NT2/D1 (cell line): ENCODE measurements around the gene PTPRG.

ENCODE experiments used
- DNase-seq: peaks from one replicate; pipeline ENCODE4 v3.0.0-alpha.2; 2011; ENCODE audit warnings: low read depth, low spot score
- H3K27me3 ChIP-seq: 2 replicates; pipeline ENCODE4 v1.6.0; 2011; ENCODE audit warnings: mild to moderate bottlenecking; ENCODE audit not compliant: insufficient read length, insufficient read depth
- H3K36me3 ChIP-seq: 2 replicates; pipeline ENCODE4 v1.6.1; 2011; ENCODE audit warnings: mild to moderate bottlenecking, low read length, mixed read lengths; ENCODE audit not compliant: insufficient read depth, insufficient read length
- H3K4me1 ChIP-seq: 2 replicates; pipeline ENCODE4 v1.5.1; 2011; ENCODE audit not compliant: insufficient read depth, insufficient read length
- H3K4me3 ChIP-seq: 2 replicates; pipeline ENCODE4 v1.5.1; 2011; ENCODE audit warnings: low read depth; ENCODE audit not compliant: insufficient read length
- H3K9ac ChIP-seq: 2 replicates; pipeline ENCODE4 v1.6.0; 2011; ENCODE audit warnings: low read depth; ENCODE audit not compliant: insufficient read length
- H3K9me3 ChIP-seq: 2 replicates; pipeline ENCODE4 v1.5.1; 2011; ENCODE audit warnings: mild to moderate bottlenecking, low read length; ENCODE audit not compliant: insufficient read depth
- SUZ12 ChIP-seq: IDR thresholded peaks from 2 replicates; pipeline ENCODE4 v1.6.1; 2011; ENCODE audit not compliant: insufficient read length, insufficient read depth; ENCODE audit errors: extremely low read depth
- YY1 ChIP-seq: IDR thresholded peaks from 2 replicates; pipeline ENCODE4 v1.6.1; 2011; ENCODE audit not compliant: insufficient read length, insufficient read depth
- ZNF274 ChIP-seq: IDR thresholded peaks from 2 replicates; pipeline ENCODE4 v1.6.1; 2011; ENCODE audit warnings: mild to moderate bottlenecking, low read depth, low read length

The PTPRG gene

GRCh38 chr3:61861410-61861809 lies 300.0 kb downstream of the PTPRG start:
- TF ChIP-seq YY1 (no peak), SUZ12 (no peak), ZNF274 (no peak)

GRCh38 chr3:61862614-61863289 lies 301.4 kb downstream of the PTPRG start:
- H3K9ac ChIP-seq: no peak overlapping the region
- H3K9me3 ChIP-seq: no peaks in the 10 kb centered on the region
- peaks cover 4% of the 10 kb centered on the region for H3K4me1 ChIP-seq
- no peak for DNase-seq
- no peaks in the 10 kb centered on the region for H3K36me3 ChIP-seq
- TF ChIP-seq ZNF274 (no peak), YY1 (no peak), SUZ12 (no peak)
- no peaks in the 10 kb centered on the region for H3K27me3 ChIP-seq
- H3K4me3 ChIP-seq: no peak overlapping the region

More at GRCh38 chr3:61861410-61861809, 300.0 kb downstream of the PTPRG start:
- Histone ChIP-seq H3K4me1 (peaks cover 4% of the 10 kb centered on the region), H3K9ac (no peak overlapping the region), H3K9me3 (no peaks in the 10 kb centered on the region), H3K4me3 (no peak overlapping the region), H3K36me3 (no peaks in the 10 kb centered on the region), H3K27me3 (no peaks in the 10 kb centered on the region)
- no peak for DNase-seq

GRCh38 chr3:61863579-61863978 lies 302.2 kb downstream of the PTPRG start:
- no peak for DNase-seq
- TF ChIP-seq YY1: no peak
- TF ChIP-seq ZNF274: no peak
- TF ChIP-seq SUZ12: no peak
- Histone ChIP-seq H3K27me3 (no peaks in the 10 kb centered on the region), H3K4me1 (peaks cover 4% of the 10 kb centered on the region), H3K9me3 (no peaks in the 10 kb centered on the region), H3K4me3 (no peak overlapping the region), H3K36me3 (no peaks in the 10 kb centered on the region), H3K9ac (no peak overlapping the region)

- Histone ChIP-seq H3K36me3 (no peaks in the 10 kb centered on the region), H3K4me1 (peaks cover 7% of the 10 kb centered on the region), H3K4me3 (no peak overlapping the region), H3K9ac (no peak overlapping the region), H3K27me3 (no peaks in the 10 kb centered on the region), H3K9me3 (no peaks in the 10 kb centered on the region)
- DNase-seq: no peak
- TF ChIP-seq ZNF274: no peak
- no peak for TF ChIP-seq SUZ12
- no peak for TF ChIP-seq YY1
Observed at GRCh38 chr3:61864886-61865285, 303.5 kb downstream of the PTPRG start.

GRCh38 chr3:61865466-61866152 lies 304.2 kb downstream of the PTPRG start:
- no peaks in the 10 kb centered on the region for H3K9me3 ChIP-seq
- DNase-seq: no peak

GRCh38 chr3:61866153-61866542 lies 304.8 kb downstream of the PTPRG start:
- Histone ChIP-seq H3K4me3 (no peak overlapping the region), H3K36me3 (no peaks in the 10 kb centered on the region), H3K9me3 (no peaks in the 10 kb centered on the region), H3K4me1 (peaks cover 7% of the 10 kb centered on the region), H3K27me3 (no peaks in the 10 kb centered on the region), H3K9ac (no peak overlapping the region)
- DNase-seq: no peak
- TF ChIP-seq SUZ12 (no peak), ZNF274 (no peak), YY1 (no peak)

More at GRCh38 chr3:61865466-61866152, 304.2 kb downstream of the PTPRG start:
- Histone ChIP-seq H3K4me1 (peaks cover 7% of the 10 kb centered on the region), H3K36me3 (no peaks in the 10 kb centered on the region), H3K27me3 (no peaks in the 10 kb centered on the region), H3K4me3 (no peak overlapping the region), H3K9ac (no peak overlapping the region)
- TF ChIP-seq ZNF274: no peak

GRCh38 chr3:61866961-61867461 lies 305.6 kb downstream of the PTPRG start:
- no peak overlapping the region for H3K4me3 ChIP-seq
- TF ChIP-seq ZNF274 (no peak), SUZ12 (no peak), YY1 (no peak)
- H3K9ac ChIP-seq: no peak overlapping the region
- no peaks in the 10 kb centered on the region for H3K9me3 ChIP-seq
- H3K4me1 ChIP-seq: peaks cover 4% of the 10 kb centered on the region
- no peaks in the 10 kb centered on the region for H3K36me3 ChIP-seq
- no peaks in the 10 kb centered on the region for H3K27me3 ChIP-seq
- no peak for DNase-seq
